Sciatic nerve (tissue), 2 donors: Measurements from ENCODE around the gene CNDP1. TPM values are rescaled to one million over a fixed set of nuclear protein-coding genes. Genes with fewer than 3 reads are reported as not detected.
"Not testable (repeated sequence)": the region's sequence is repeated elsewhere in the genome, so short reads cannot be mapped to it uniquely, and the experiment has no call there.

ENCODE experiments used
- ATAC-seq: fragments of 200-7000 bp; cut with Tn5 transposase; one replicate; pipeline ENCODE4 v1.9.1; 2020; ENCODE audit warnings: mild to moderate bottlenecking, moderate library complexity
- DNase-seq: peaks from one replicate; pipeline ENCODE4 v3.0.0-alpha.2; 2020; ENCODE audit warnings: low spot score
- intact Hi-C: fragments of 100-400 bp; cut with DNase I; formaldehyde crosslinking; loops from one replicate; pipeline ENCODE4 v1.14.2; 2022
- total RNA-seq: library from RNA; stranded (reverse); fragmentation: NEBNext Ultra II Directional; extraction: Animal tissue kit (Norgen Biotek cat#: 25700); gene quantifications from one replicate; pipeline ENCODE4 v1.2.1, GENCODE V29; 2021
- donor health status: DM: no; HTN: no; CAD: no.
- donor health status: DM: no; HTN: no; CAD: no.

CNDP1 gene
- total RNA-seq, 1 donor from 2014 or later, result 0.31 TPM

GRCh38 chr18:74518456-74519295, 15.6 kb upstream of the CNDP1 start:
- ATAC-seq, result no peak
- intact Hi-C loops, result no loop called here
- no peak for DNase-seq

DNA sequence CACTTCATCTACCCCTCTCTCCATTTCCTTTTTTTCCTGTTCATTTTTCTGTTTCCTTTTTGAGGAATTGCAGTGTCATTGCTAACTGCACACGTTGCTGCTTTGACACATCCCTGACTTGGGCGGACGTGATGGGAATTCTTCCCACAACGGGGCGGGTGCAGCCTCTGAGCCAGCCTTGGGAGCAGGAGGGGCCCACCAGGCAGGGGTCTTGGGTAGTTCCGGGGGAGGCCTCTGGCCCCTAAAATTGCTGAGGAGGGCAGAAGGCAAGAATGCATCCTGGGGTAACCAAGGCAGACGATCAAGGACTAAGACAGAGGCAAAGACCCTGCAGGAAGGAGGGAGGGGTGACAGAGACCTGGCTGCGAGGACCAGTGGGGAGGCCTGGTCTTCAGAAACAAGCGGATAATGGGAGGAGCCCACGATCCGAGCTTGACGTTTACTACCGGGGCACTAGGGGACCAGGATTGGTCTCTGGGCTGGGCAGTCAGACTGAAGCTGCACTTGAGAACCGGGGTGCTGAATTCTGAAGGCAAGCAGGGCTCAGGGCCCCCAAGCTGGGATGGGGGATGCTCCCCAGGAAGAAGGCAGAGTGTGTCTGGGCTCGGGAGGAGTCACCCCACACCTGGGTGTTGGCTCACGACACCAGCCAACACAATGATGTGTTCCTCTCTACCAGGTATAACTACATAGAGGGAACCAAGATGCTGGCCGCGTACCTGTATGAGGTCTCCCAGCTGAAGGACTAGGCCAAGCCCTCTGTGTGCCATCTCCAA, 14.8 kb upstream of the CNDP1 start:
- no peak for DNase-seq
- intact Hi-C loops, result no loop called here
- no peak for ATAC-seq

DNA sequence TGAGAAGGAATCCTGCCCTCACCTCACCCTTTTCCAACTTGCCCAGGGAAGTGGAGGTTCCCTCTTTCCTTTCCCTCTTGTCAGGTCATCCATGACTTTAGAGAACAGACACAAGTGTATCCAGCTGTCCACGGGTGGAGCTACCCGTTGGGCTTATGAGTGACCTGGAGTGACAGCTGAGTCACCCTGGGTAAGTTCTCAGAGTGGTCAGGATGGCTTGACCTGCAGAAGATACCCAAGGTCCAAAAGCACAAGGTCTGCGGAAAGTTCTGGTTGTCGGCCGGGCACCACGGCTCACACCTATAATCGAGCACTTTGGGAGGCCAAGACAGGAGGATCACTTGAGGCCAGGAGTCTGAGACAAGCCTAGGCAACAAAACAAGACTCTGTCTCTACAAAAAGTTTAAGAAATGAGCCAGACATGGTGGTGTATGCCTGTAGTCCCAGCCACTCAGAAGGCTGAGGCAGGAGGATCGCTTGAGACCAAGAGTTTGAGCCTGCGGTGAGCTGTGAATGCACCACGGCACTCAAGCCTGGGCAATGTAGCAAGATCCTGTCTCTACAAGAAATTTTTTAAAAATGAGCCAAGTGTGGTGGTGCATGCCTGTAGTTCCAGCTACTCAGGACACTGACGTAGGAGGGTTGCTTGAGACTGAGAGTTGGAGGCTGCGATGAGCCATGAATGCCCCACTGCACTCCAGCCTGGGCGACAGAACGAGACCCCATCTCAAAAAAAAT, 14.0 kb upstream of the CNDP1 start:
- DNase-seq (no peak), ATAC-seq (no peak)
- intact Hi-C loops, result no loop called here

GRCh38 chr18:74521068-74521725, 13.1 kb upstream of the CNDP1 start:
- intact Hi-C loops, result no loop called here
- no peak for ATAC-seq
- no peak for DNase-seq

DNA sequence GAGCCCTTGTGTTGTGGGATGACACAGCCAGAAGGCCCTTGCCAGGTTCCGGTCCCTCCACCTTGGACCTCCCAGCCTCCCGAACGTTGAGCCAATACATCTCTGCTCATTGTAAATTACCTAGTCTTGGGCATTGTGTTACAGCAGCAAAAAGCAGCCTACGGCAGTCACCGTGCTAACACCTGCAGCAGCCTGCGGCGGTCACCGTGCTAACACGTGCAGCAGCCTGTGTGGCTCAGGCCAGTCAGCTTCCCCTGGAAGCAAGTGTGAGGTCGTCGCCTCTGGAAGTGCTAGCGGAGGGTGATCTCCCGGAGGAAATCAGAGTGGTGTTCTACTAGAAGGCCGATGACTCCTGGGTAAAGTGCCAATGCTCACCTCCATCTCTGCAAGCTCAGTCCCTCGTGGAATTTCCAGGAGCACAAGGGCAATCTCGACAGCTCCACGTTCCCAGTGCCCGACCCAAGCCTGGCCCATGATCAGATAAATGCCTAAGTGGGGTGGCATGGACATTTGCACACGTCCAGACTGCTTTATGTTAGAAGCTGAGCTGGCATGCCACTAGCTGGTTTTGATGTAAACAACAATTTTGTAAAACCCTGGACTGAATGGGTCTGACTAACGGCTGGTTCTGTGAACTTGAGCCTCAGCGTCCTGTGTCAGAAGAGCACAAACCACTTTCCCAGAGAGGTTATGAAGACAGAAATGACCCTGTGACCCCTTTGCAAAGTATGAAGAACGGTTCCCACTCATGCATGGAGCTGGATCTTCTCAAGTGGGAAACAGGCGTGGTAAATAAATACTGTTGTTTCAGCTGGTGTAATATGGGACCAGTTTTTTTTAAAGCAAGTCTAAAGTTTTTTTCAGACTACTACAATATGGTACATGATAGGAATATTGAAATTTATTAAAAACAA, 11.4 kb upstream of the CNDP1 start:
- ATAC-seq (peak; percentile 84), DNase-seq (no peak)
- intact Hi-C loops, result no loop called here

GRCh38 chr18:74524097-74524496, 10.2 kb upstream of the CNDP1 start:
- intact Hi-C loops, result no loop called here
- DNase-seq (no peak), ATAC-seq (no peak)

GRCh38 chr18:74524915-74525314, 9.4 kb upstream of the CNDP1 start:
- DNase-seq, intact Hi-C loops, ATAC-seq: not testable (repeated sequence)

DNA sequence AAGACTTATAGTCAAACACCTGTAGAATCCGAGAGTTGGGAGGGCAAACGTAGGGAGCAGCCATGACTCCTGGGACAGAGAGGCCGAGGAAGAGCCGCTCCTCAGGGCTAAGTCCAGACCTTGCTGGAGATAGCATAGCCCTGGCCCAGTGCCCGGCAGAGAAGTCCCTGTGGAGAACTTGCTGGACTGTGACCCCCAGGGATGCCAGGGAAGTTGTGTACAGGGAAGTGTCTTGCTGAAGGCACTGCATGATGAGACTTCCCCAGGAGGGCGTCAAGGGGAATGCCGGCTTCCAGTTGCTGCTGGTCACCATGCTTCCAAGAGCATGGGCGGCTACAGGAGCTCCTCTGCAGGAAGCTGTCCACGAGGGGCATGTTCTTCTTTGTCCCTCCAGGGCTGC, 8.6 kb upstream of the CNDP1 start:
- DNase-seq, result no peak
- intact Hi-C loops, result no loop called here
- ATAC-seq, result no peak

DNA sequence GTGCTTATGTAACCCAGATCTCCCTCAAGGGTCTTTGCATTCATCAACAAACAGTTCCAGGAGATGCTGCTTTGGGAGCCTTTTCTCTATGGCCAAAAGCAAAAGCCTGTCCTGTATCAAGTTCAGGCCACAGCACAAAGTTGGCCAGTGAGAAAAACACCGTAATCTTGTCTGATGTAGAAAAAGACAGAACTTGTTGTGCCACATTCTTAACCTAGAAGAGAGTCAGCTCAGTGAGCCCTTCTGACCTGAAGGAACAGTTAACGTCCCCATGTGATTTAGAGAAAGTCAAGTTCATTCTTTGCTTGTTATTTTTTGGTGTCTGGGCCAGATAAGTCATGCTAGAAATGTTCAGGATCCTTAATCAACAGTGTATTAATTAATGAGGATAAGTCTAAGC, 7.8 kb upstream of the CNDP1 start:
- DNase-seq (no peak), ATAC-seq (peak; percentile 67)
- intact Hi-C loops, result no loop called here

GRCh38 chr18:74528478-74528877, 5.8 kb upstream of the CNDP1 start:
- intact Hi-C loops, result no loop called here
- no peak for DNase-seq
- no peak for ATAC-seq

DNA sequence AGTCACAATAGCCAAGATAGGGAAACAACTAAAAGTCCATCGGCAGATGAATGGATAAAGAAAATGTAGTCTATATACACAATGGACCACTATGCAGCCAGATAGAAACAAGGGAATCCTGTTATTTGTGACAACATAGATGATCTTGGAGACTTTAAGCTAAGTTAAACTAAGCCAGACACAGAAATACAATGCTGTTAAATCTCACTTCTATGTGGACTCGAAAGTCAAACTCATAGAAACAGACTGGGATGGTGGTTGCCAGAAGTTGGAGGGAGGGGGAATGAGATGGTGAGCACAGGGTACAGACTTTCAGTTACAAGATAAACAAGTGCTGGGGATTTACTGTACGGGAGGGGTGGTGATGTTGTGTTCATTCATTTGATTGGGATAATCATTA, 5.4 kb upstream of the CNDP1 start:
- ATAC-seq (no peak), DNase-seq (no peak)

GRCh38 chr18:74529378-74529777, 4.9 kb upstream of the CNDP1 start:
- intact Hi-C loops, result no loop called here
- DNase-seq, result no peak
- no peak for ATAC-seq

More for the DNA sequence above, 5.4 kb upstream of the CNDP1 start:
- intact Hi-C loops, result no loop called here

DNA sequence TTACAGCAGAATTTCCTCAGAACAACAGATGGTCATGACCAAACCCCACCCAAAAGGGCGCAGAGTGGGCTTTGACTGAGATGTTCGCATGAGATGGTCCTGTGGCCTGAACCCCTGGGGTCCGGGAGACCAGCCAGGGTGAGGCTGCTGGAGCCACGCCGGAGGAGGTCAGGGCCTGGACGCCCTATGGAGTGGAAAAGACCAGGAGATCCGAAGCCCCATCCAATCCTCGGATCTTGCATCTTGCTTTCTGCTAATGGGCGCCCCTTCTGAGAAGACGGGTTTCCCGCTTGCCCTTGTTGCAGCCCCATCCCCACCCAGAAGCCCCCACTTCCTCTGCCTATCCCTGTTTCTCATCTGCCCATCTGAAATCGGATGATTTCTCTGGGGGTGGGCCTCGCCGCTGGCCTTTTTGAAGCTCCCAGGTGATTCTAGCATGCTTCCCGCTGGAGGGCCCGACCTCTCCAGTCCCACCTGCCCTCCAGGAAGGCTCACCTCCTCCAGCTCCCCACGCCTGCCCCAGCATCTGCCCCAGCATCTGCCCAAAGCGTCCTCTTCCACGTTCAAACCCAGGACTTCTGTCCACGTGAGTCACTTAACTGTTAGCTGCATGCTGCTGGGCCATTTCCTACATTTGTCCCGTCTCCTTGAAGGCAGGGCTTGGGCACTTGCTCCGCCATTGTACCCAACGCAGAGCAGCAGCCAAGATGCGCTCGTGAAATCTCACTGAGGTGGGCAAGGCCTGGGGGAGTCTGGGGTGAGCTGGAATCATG, 4.3 kb upstream of the CNDP1 start:
- DNase-seq, result no peak
- ATAC-seq, result no peak
- intact Hi-C loops, result no loop called here

DNA sequence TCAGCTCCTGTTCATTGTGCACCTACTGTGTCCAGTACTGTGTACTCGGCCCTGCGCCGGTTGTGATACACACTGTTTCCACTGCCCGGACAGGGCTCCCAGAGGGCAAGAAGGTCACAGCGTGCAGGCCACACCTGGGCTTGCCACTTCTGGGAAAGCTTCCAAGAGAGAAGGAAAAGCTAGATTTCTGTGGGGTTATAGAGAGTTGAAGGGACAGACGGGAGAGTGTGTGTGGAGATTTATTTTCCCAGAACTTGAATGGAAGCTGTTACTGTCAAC, 3.8 kb upstream of the CNDP1 start:
- intact Hi-C loops, result no loop called here
- peak; percentile 45 for ATAC-seq
- DNase-seq, result no peak

DNA sequence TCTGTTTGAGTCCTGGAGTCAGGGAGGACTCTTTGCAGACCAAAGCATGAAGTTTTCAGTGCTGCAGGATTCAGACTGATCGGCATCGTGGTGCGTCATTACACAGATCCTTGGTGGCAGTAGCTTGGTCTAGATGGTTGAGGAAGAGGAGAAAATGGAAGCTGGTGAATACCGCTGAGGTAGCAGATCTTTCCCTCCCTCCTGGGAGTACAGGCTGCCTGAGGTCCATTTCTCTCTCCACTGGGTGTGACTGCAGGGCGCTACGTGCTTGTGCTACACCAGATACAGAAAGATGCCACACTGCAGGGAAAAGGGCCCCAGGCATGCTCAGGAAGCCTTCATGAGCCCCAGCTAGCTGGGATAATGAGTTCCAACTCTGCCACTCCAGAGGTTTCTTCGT, 3.3 kb upstream of the CNDP1 start:
- DNase-seq, result no peak
- no peak for ATAC-seq
- intact Hi-C loops, result no loop called here

- intact Hi-C loops, result no loop called here
- peak; percentile 41 for ATAC-seq
- no peak for DNase-seq
Measured at GRCh38 chr18:74532511-74533025, 1.7 kb upstream of the CNDP1 start.

- DNase-seq, result no peak
- intact Hi-C loops, result no loop called here
- ATAC-seq, result no peak
Measured at GRCh38 chr18:74533666-74534065, 634 bp upstream of the CNDP1 start.
